GM12891 (cell line): ENCODE measurements around the gene OTOG.

Experiments
- DNase-seq: peaks from one replicate; pipeline ENCODE4 v3.0.0; 2011; ENCODE audit warnings: low spot score; ENCODE audit not compliant: insufficient read length
- FAIRE-seq: peaks from 2 replicates; lab custom pipeline; 2011; peaks lifted over from hg19 to GRCh38; lab: Jason Lieb, UNC
- PAX5 ChIP-seq: IDR thresholded peaks from 2 replicates; pipeline ENCODE4 v1.6.1; 2011; ENCODE audit warnings: low read length, moderate library complexity, mild to moderate bottlenecking; ENCODE audit not compliant: insufficient read depth, severe bottlenecking
- POLR2A ChIP-seq: IDR thresholded peaks from 2 replicates; pipeline ENCODE4 v1.6.1; 2011; ENCODE audit warnings: low read depth, low read length, control low read depth
- POLR2AphosphoS5 ChIP-seq: IDR thresholded peaks from 2 replicates; pipeline ENCODE4 v1.6.1; 2011; ENCODE audit warnings: low read depth, low read length, control low read depth
- POU2F2 ChIP-seq: IDR thresholded peaks from 2 replicates; pipeline ENCODE4 v1.6.1; 2011; ENCODE audit warnings: low read depth, mild to moderate bottlenecking, control low read depth, low read length, moderate library complexity
- SPI1 ChIP-seq: IDR thresholded peaks from 2 replicates; pipeline ENCODE4 v1.6.1; 2011; ENCODE audit warnings: low read depth, low read length, control low read depth
- TAF1 ChIP-seq: IDR thresholded peaks from 2 replicates; pipeline ENCODE4 v1.6.1; 2011; ENCODE audit warnings: low read depth, low read length, control low read depth

OTOG gene

GRCh38 chr11:17636721-17637120 lies 89.7 kb downstream of the OTOG start:
- DNase-seq, result no peak
- TF ChIP-seq POLR2AphosphoS5 (no peak), TAF1 (no peak), POU2F2 (no peak), SPI1 (no peak), POLR2A (no peak), PAX5 (no peak)
- FAIRE-seq, result no peak

- TF ChIP-seq POU2F2, result no peak
- no peak for TF ChIP-seq SPI1
- TF ChIP-seq POLR2A, result no peak
- no peak for TF ChIP-seq PAX5
- no peak for TF ChIP-seq TAF1
- no peak for TF ChIP-seq POLR2AphosphoS5
- DNase-seq (no peak), FAIRE-seq (no peak)
Measured at GRCh38 chr11:17637901-17638300, 90.8 kb downstream of the OTOG start.

DNA sequence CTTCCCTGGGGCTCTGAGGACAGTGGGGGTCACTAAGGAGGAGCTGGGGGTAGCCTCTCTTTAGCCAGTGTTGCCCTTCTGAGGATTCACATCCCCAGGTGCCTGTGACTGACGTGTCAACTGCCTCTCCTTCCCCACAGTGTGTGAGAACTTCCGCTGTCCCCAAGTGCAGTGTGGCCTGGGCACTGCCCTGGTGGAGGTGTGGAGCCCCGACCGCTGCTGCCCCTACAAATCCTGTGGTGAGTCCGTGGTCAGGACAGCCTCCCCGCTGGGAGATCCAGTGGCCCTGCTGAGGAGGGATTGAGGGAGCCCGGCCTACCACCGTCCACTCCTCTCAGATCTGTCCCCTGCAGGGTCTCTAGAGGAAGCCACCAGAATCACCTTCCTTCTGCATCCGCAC lies 91.3 kb downstream of the OTOG start:
- TF ChIP-seq POLR2AphosphoS5, result no peak
- no peak for TF ChIP-seq TAF1
- TF ChIP-seq SPI1, result no peak
- no peak for TF ChIP-seq POLR2A
- no peak for TF ChIP-seq PAX5
- TF ChIP-seq POU2F2, result no peak
- DNase-seq (no peak), FAIRE-seq (no peak)

GRCh38 chr11:17639091-17639490 lies 92.0 kb downstream of the OTOG start:
- TF ChIP-seq SPI1 (no peak), PAX5 (no peak), TAF1 (no peak), POU2F2 (no peak), POLR2A (no peak), POLR2AphosphoS5 (no peak)
- no peak for FAIRE-seq

GRCh38 chr11:17639781-17640180 lies 92.7 kb downstream of the OTOG start:
- TF ChIP-seq SPI1 (no peak), POLR2AphosphoS5 (no peak), TAF1 (no peak), POLR2A (no peak), POU2F2 (no peak), PAX5 (no peak)
- DNase-seq (no peak), FAIRE-seq (no peak)

More at GRCh38 chr11:17639091-17639490, 92.0 kb downstream of the OTOG start:
- DNase-seq, result no peak

DNA sequence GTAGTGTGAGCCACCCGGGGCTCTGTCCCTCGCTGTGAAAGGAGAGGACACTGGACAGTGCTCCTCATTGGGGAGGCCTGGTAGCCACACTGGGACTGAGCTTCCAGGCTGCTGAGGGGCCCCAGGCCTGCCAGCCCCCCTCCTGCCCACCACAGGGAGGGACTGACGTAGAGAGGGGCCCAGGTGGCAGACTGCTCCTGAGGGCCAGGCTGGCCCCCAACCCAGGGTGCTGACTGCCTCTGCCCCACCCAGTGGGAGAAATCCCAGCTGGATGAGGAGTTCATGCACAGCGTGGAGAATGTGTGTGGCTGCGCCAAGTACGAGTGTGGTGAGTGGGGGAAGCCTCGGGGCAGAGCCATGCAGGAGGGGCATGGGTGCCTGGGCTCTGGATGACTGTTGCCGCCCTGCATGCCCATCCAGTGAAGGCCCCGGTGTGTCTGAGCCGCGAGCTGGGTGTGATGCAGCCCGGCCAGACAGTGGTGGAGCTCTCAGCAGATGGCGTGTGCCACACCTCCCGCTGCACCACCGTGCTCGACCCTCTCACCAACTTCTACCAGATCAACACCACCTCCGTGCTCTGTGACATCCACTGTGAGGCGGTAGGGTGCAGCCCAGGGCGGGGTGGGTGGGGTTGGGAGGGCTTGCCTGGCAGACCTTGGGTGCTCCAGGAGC lies 93.6 kb downstream of the OTOG start:
- TF ChIP-seq POU2F2 (no peak), TAF1 (no peak), PAX5 (no peak), POLR2AphosphoS5 (no peak), POLR2A (no peak), SPI1 (no peak)
- no peak for DNase-seq
- no peak for FAIRE-seq

- no peak for DNase-seq
- FAIRE-seq, result no peak
- TF ChIP-seq TAF1 (no peak), PAX5 (no peak), POLR2A (no peak), POLR2AphosphoS5 (no peak), SPI1 (no peak), POU2F2 (no peak)
Measured at GRCh38 chr11:17641792-17642350, 94.8 kb downstream of the OTOG start.

DNA sequence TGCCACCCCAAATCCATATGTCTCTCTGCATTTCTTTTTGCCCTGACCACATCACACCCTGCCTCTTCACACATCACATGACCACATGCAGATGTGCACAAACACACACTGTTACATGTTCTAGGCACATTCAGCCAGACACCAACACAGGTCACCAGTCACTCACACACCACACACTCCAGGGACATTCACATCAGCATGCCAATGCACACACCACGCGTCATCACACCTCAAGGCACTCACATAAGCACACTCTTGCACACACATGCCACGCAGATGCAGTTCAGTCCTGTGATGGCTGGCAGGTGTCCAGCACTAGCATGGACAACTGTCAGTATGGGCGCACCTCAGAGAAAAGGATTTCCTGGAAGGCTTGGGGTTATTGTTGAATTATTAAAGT lies 95.3 kb downstream of the OTOG start:
- FAIRE-seq, result no peak
- no peak for TF ChIP-seq SPI1
- TF ChIP-seq POLR2AphosphoS5, result no peak
- DNase-seq, result no peak

GRCh38 chr11:17642980-17643379 lies 95.9 kb downstream of the OTOG start:
- FAIRE-seq, result no peak

More at GRCh38 chr11:17642980-17643379, 95.9 kb downstream of the OTOG start:
- DNase-seq, result no peak
- TF ChIP-seq POU2F2 (no peak), POLR2AphosphoS5 (no peak), POLR2A (no peak)
